G401 (cell line): ENCODE data around the gene TMEM41A. TPM values are rescaled to one million over a fixed set of nuclear protein-coding genes. Genes with fewer than 3 reads are reported as not detected.
A peak's percentile ranks its signal among the peaks of the same experiment; 100 is the strongest.

Source experiments
- DNase-seq: peaks from one replicate; pipeline ENCODE4 v3.0.0-alpha.2; 2015; ENCODE audit warnings: low spot score
- in situ Hi-C: cut with HindIII; loops from 2 replicates; pipeline ENCODE4 v1.10.0; 2016; ENCODE audit warnings: low sequenced_read_pairs, mixed read lengths
- total RNA-seq: library from RNA; depleted of rRNA; stranded (reverse); fragments of >200 nt; shearing (Covaris generic); gene quantifications from 2 replicates; pipeline ENCODE4 v1.2.3, GENCODE V29; 2014; rRNA removed

Gene TMEM41A
- total RNA-seq, 1 experiment from 2014 or later: 17.2 TPM

- in situ Hi-C loops: no loop called here
Measured at GRCh38 chr3:185439745-185440466, 58.9 kb downstream of the TMEM41A start.

More at GRCh38 chr3:185439745-185440466, 58.9 kb downstream of the TMEM41A start:
- peak; percentile 54 for DNase-seq

Other genes with a start within 250 kb of the TMEM41A start
- gene EHHADH, start 245.0 kb downstream of the TMEM41A start, total RNA-seq: 0.31 TPM in 1 of 2 replicates, not detected in the other
- 2.0 and 4.4 TPM in 2 replicates for gene MAP3K13, start 135.9 kb downstream of the TMEM41A start, total RNA-seq
- gene LIPH, start 53.6 kb upstream of the TMEM41A start, total RNA-seq: not detected in 2 replicates
- gene SENP2, start 87.3 kb upstream of the TMEM41A start, total RNA-seq: 8.5 and 25.4 TPM in 2 replicates